ENCODE data around the gene NGB. TPM values are rescaled to one million over a fixed set of nuclear protein-coding genes. Genes with fewer than 3 reads are reported as not detected.

NGB gene
- polyA plus RNA-seq, 3 donors, result not detected

DNA sequence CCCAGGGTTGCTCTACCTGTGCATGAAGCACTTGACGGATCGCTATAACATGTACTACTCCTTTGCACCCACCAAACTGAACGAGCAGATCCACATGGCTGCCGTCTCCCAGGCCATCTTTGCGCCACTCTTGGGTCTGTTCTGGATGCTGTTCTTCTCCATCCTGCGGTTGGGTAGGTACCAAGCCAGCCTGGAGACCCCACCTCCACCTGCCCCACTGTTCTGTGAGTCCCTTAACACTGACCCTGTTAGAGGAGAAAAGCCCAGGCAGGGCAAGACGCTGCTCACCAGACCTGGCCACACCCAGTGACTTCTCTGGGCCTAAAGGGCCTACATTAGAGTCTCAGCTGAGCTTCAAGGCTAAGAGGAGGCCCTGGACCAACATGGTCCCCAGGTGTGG lies 21.7 kb downstream of the NGB start:
- no peaks in the 10 kb centered on the region for H3K27me3 ChIP-seq (ENCODE audit: control insufficient read depth in 2 of 2, insufficient read depth in 2 of 2, low read length in 2 of 2)
- H3K36me3 Mint-ChIP-seq, result peaks cover 0 to 3% of the 10 kb centered on the region in 2 donors
- H3K4me3 ChIP-seq (replicated peaks in 1 of 3; ENCODE audit: low read depth in 2 of 3, low read length in 3 of 3), result no peak overlapping the region
- H3K4me3 Mint-ChIP-seq, result no peak overlapping the region
- intact Hi-C loops (cut with micrococcal nuclease), result no loop called here
- H3K27ac ChIP-seq (ENCODE audit: low read depth in 1 of 2, low read length in 2 of 2), result no peak overlapping the region
- peaks cover 4 to 6% (median 5%) of the 10 kb centered on the region in 3 donors for H3K27me3 Mint-ChIP-seq (ENCODE audit: low read depth in 3 of 3)
- no peaks in the 10 kb centered on the region for H3K4me1 Mint-ChIP-seq
- H4K20me1 ChIP-seq (ENCODE audit: insufficient read depth, low read length), result no peaks in the 10 kb centered on the region
- no peaks in the 10 kb centered on the region for H3K9me3 ChIP-seq (replicated peaks in 1 of 2; ENCODE audit: control insufficient read depth in 1 of 2, insufficient read depth in 1 of 2, low read length in 2 of 2)
- TF ChIP-seq, protein P1, sequence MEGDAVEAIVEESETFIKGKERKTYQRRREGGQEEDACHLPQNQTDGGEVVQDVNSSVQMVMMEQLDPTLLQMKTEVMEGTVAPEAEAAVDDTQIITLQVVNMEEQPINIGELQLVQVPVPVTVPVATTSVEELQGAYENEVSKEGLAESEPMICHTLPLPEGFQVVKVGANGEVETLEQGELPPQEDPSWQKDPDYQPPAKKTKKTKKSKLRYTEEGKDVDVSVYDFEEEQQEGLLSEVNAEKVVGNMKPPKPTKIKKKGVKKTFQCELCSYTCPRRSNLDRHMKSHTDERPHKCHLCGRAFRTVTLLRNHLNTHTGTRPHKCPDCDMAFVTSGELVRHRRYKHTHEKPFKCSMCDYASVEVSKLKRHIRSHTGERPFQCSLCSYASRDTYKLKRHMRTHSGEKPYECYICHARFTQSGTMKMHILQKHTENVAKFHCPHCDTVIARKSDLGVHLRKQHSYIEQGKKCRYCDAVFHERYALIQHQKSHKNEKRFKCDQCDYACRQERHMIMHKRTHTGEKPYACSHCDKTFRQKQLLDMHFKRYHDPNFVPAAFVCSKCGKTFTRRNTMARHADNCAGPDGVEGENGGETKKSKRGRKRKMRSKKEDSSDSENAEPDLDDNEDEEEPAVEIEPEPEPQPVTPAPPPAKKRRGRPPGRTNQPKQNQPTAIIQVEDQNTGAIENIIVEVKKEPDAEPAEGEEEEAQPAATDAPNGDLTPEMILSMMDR (IDR thresholded peaks at IDR 0.05), result no peak
- no peak overlapping the region for H3K4me2 ChIP-seq (replicated peaks; ENCODE audit: extremely low read depth, low read length, poor library complexity, severe bottlenecking)
- H2AFZ ChIP-seq (ENCODE audit: insufficient read depth, low read depth, low read length, poor library complexity, severe bottlenecking), result no peak overlapping the region
- no peak overlapping the region for H3K27ac Mint-ChIP-seq
- DNase-seq, result no peak
- 95% methylated on average over 6 of the region's 7 CpGs for WGBS (ENCODE audit: insufficient coverage)
- H3K9ac ChIP-seq (ENCODE audit: insufficient read depth, low read length, poor library complexity, severe bottlenecking), result no peak overlapping the region
- peaks cover 0 to 5% of the 10 kb centered on the region in 2 donors for H3K36me3 ChIP-seq (replicated peaks in 1 of 2; ENCODE audit: control insufficient read depth in 1 of 2, insufficient read depth in 2 of 2, low read length in 2 of 2)
- H3K4me1 ChIP-seq (ENCODE audit: control insufficient read depth in 1 of 2, insufficient read depth in 2 of 2, low read length in 2 of 2), result no peaks in the 10 kb centered on the region
- H3K9me3 Mint-ChIP-seq, result peaks cover 0 to 2% (median 0%) of the 10 kb centered on the region in 7 donors
- no peaks in the 10 kb centered on the region for H3K79me2 ChIP-seq (ENCODE audit: insufficient read depth, low read length)

DNA sequence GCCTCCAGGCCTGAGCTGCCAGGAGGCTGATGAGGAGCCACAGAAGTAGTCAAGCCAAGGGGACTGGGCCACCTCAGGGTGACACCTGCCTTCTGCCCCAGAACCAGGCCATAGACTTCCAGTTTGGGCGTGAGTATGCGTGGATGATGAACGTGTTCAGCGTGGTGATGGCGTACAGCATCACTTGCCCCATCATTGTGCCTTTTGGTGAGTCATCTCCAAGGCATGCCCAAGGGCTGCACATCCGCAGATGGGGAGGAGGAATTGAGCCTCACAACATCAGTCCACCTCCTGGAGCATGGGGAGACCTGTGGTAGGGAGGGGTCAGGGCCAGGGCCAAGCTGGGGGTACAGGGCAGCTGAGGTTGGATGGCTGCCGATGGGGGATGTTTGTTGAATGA lies 22.3 kb downstream of the NGB start:
- intact Hi-C loops (cut with micrococcal nuclease), result no loop called here
- Mint-ChIP-seq H3K9me3 (no peaks in the 10 kb centered on the region), H3K4me3 (no peak overlapping the region), H3K36me3 (peaks cover 0 to 3% of the 10 kb centered on the region in 2 donors), H3K4me1 (no peaks in the 10 kb centered on the region), H3K27ac (no peak overlapping the region), H3K27me3 (ENCODE audit: low read depth in 3 of 3) (peaks cover 2 to 6% (median 5%) of the 10 kb centered on the region in 3 donors)
- H3K27ac ChIP-seq (ENCODE audit: low read depth in 1 of 2, low read length in 2 of 2), result no peak overlapping the region
- DNase-seq, result no peak
- H3K27me3 ChIP-seq (ENCODE audit: control insufficient read depth in 2 of 2, insufficient read depth in 2 of 2, low read length in 2 of 2), result no peaks in the 10 kb centered on the region
- TF ChIP-seq, protein P1 (IDR thresholded peaks at IDR 0.05), result no peak
- no peak overlapping the region for H2AFZ ChIP-seq (ENCODE audit: insufficient read depth, low read depth, low read length, poor library complexity, severe bottlenecking)
- no peak overlapping the region for H3K4me3 ChIP-seq (replicated peaks in 1 of 3; ENCODE audit: low read depth in 2 of 3, low read length in 3 of 3)
- H3K9ac ChIP-seq (ENCODE audit: insufficient read depth, low read length, poor library complexity, severe bottlenecking), result no peak overlapping the region
- H3K4me1 ChIP-seq (ENCODE audit: control insufficient read depth in 1 of 2, insufficient read depth in 2 of 2, low read length in 2 of 2), result no peaks in the 10 kb centered on the region
- H3K4me2 ChIP-seq (replicated peaks; ENCODE audit: extremely low read depth, low read length, poor library complexity, severe bottlenecking), result no peak overlapping the region
- peaks cover 0 to 5% of the 10 kb centered on the region in 2 donors for H3K36me3 ChIP-seq (replicated peaks in 1 of 2; ENCODE audit: control insufficient read depth in 1 of 2, insufficient read depth in 2 of 2, low read length in 2 of 2)
- 94% methylated on average over 7 of the region's 7 CpGs for WGBS (ENCODE audit: insufficient coverage)
- H3K79me2 ChIP-seq (ENCODE audit: insufficient read depth, low read length), result no peaks in the 10 kb centered on the region
- H4K20me1 ChIP-seq (ENCODE audit: insufficient read depth, low read length), result no peaks in the 10 kb centered on the region
- H3K9me3 ChIP-seq (replicated peaks in 1 of 2; ENCODE audit: control insufficient read depth in 1 of 2, insufficient read depth in 1 of 2, low read length in 2 of 2), result no peaks in the 10 kb centered on the region
